Ishikawa (cell line): ENCODE measurements around the gene ANXA8.

Experiments
- CEBPB ChIP-seq: IDR thresholded peaks from 2 replicates; pipeline ENCODE4 v1.6.1; 2012
- MAX ChIP-seq: IDR thresholded peaks from 2 replicates; pipeline ENCODE4 v1.6.1; 2012
- NFIC ChIP-seq: IDR thresholded peaks from 2 replicates; pipeline ENCODE4 v1.6.1; 2012
- REST ChIP-seq: IDR thresholded peaks from 2 replicates; pipeline ENCODE4 v1.6.1; 2012; ENCODE audit warnings: low read depth, mild to moderate bottlenecking
- TAF1 ChIP-seq: IDR thresholded peaks from 2 replicates; pipeline ENCODE4 v1.6.1; 2012; ENCODE audit warnings: low read depth, mild to moderate bottlenecking
- TCF12 ChIP-seq: IDR thresholded peaks from 2 replicates; pipeline ENCODE4 v1.6.1; 2012; ENCODE audit warnings: low read depth
- YY1 ChIP-seq: IDR thresholded peaks from 2 replicates; pipeline ENCODE4 v1.6.1; 2012; ENCODE audit warnings: low read depth

DNA sequence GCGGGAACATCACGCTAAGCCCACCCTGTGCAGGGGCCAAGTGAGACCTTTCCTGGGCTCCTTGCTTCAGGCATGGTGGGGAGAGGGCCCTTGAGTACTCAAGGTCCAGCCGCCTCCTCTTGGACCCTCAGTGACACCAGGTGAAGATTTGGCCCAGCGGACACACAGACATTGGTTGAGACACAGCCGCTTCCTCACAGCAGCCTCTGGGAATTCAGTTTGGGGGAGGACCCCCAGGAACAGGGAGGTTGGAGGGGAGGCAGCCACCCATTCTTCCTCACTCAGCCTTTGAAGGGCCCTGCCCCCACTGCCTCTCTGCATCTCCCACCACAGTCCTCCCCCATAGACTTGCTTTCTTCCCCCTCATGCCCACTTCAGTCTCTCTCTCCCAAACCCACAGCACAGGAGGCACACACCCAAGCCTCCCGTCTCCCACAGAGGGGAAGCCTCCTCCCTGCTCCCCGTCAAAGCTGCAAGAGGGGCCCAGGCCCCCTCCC is 31.9 kb downstream of the ANXA8 start:
- no peak for TF ChIP-seq MAX
- no peak for TF ChIP-seq NFIC
- no peak for TF ChIP-seq REST
- TF ChIP-seq YY1: no peak
- no peak for TF ChIP-seq CEBPB
- TF ChIP-seq TCF12: no peak
- no peak for TF ChIP-seq TAF1
